GM06990 (cell line): ENCODE measurements around the gene ONECUT1.
A peak's percentile ranks its signal among the peaks of the same experiment; 100 is the strongest.

Experiments used
- DNase-seq: peaks from one replicate; pipeline ENCODE4 v3.0.0-alpha.2; 2011; ENCODE audit not compliant: insufficient read length; ENCODE audit errors: extremely low read depth
- H3K27me3 ChIP-seq: replicated peaks from 2 replicates; pipeline ENCODE4 v1.6.0; 2011; ENCODE audit warnings: low read length; ENCODE audit not compliant: control insufficient read depth, insufficient read depth
- H3K36me3 ChIP-seq: 2 replicates; pipeline ENCODE4 v1.5.1; 2011; ENCODE audit warnings: low read length; ENCODE audit not compliant: control insufficient read depth, insufficient read depth
- H3K4me3 ChIP-seq: replicated peaks from 2 replicates; pipeline ENCODE4 v1.5.1; 2011; ENCODE audit warnings: low read depth, mild to moderate bottlenecking, control low read depth, low read length
- TF ChIP-seq, protein P1 (sequence below): IDR thresholded peaks from 2 replicates; pipeline ENCODE4 v1.5.1; 2011; ENCODE audit warnings: low read length, control low read depth, mild to moderate bottlenecking, inconsistent platforms; ENCODE audit not compliant: insufficient read depth, poor library complexity, severe bottlenecking

Gene ONECUT1

DNA sequence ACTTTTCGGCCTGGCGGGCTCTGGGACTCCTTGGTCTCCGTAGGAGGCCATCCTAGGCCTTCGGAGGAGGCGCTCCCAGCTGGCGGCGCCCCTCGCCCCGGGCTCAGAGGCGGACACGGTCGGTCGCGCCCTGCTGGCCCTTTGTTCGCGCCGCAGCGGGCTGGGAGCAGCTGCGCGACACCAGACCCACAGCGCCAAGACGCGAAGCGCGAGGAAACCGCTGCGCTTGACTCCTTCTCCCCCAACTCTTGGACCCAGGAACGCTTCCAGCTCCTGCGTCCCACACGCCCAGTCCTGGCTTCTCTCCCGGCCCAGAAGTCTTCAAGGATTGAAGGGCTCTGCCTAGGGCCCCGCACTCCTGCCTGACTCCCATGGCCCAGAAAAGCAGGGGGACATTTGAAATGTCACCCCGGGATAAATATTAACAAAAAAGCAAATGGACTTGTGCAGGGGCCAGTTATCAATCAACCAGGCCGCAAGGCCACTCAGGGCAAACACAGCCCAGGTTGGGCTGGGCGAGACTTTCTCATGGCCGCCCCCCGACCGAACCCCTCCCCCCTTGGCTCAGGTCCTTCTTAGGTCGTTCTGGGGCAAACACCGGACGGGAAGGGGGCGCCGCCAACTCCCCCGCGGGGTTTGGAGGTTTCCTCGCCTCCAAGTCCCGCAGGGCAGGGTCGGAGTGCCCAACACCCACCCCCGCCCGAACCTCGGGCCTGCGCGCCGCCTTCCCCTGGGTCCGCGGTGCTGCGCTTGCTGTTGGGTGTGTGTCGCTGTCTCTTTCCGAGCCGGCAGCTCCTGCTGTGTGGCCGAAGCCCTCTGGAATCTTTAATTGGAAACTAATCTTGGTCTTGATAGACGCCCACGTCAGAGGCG, 5.1 kb downstream of the ONECUT1 start:
- H3K27me3 ChIP-seq, result peaks cover 2% of the 10 kb centered on the region

GRCh38 chr15:52783929-52784798, 6.0 kb downstream of the ONECUT1 start:
- DNase-seq, result peak; percentile 52
- TF ChIP-seq, protein P1, sequence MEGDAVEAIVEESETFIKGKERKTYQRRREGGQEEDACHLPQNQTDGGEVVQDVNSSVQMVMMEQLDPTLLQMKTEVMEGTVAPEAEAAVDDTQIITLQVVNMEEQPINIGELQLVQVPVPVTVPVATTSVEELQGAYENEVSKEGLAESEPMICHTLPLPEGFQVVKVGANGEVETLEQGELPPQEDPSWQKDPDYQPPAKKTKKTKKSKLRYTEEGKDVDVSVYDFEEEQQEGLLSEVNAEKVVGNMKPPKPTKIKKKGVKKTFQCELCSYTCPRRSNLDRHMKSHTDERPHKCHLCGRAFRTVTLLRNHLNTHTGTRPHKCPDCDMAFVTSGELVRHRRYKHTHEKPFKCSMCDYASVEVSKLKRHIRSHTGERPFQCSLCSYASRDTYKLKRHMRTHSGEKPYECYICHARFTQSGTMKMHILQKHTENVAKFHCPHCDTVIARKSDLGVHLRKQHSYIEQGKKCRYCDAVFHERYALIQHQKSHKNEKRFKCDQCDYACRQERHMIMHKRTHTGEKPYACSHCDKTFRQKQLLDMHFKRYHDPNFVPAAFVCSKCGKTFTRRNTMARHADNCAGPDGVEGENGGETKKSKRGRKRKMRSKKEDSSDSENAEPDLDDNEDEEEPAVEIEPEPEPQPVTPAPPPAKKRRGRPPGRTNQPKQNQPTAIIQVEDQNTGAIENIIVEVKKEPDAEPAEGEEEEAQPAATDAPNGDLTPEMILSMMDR, result peak; percentile 31
- Histone ChIP-seq H3K27me3 (peaks cover 2% of the 10 kb centered on the region), H3K4me3 (no peak overlapping the region), H3K36me3 (no peaks in the 10 kb centered on the region)

More for the DNA sequence above, 5.1 kb downstream of the ONECUT1 start:
- TF ChIP-seq, protein P1, result no peak
- Histone ChIP-seq H3K36me3 (no peaks in the 10 kb centered on the region), H3K4me3 (no peak overlapping the region)
- no peak for DNase-seq

DNA sequence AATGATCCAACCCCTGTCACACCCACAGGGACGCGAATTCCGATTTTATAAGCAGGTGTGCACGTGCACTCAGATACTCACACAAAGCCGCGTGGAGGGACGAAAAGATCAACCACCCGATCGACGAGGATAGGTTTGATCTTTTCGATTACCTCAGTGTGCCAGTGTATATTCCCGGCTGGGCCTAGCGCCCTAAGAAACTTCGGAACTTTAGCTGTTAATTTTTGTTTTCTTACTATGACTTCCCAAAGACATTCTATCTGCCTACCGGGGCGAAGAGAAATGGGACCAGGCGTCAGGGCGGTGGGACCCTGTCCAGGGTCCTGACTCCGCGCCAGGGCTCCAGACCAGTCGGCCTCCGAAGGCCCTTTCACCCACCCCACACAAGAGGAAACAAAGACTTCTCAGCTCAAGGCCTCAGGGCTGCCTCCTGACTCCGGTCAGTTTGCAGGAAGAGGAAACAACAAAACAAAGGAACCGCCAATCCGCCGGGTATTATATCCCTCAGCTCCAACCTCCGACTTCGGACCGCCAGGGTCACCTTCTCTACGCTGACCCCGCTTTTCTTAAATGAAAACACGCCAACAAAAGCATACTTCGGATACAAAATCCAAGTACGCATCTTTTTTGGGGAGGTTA, 6.8 kb downstream of the ONECUT1 start:
- DNase-seq, result no peak
- H3K36me3 ChIP-seq, result no peaks in the 10 kb centered on the region
- TF ChIP-seq, protein P1, result no peak
- peaks cover 1% of the 10 kb centered on the region for H3K27me3 ChIP-seq
- H3K4me3 ChIP-seq, result no peak overlapping the region

DNA sequence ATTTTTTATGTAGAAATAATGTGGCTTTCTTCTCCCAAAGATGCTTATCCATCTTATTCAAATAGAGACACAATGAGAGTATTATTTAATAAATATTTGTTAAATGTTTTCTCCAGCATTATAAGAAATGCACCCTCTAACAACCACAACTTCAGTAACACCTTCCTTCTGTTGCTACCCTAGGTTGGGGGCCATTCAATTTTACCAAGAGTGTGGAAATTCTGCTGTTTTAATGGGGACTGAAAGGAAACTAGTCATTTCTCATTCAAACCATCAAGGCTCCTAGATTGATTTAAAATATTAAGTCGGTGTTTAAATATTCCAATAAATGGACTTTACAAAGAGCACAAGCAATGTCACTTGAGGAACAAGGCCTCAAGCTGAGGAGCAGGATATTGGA, 7.6 kb downstream of the ONECUT1 start:
- no peaks in the 10 kb centered on the region; the same call in none of the 2 replicates for H3K27me3 ChIP-seq
- no peaks in the 10 kb centered on the region for H3K36me3 ChIP-seq
- TF ChIP-seq, protein P1, result no peak
- no peak for DNase-seq
- no peak overlapping the region for H3K4me3 ChIP-seq

GRCh38 chr15:52780172-52780980, 9.8 kb downstream of the ONECUT1 start:
- TF ChIP-seq, protein P1, result peak; percentile 85
- Histone ChIP-seq H3K27me3 (peaks cover 2% of the 10 kb centered on the region), H3K4me3 (peak overlapping the region; percentile 38), H3K36me3 (no peaks in the 10 kb centered on the region)
- DNase-seq, result peak; percentile 53
